ENCODE results near the gene RIT2.
"Not testable (repeated sequence)": the region's sequence is repeated elsewhere in the genome, so short reads cannot be mapped to it uniquely, and the experiment has no call there.

Gene RIT2

GRCh38 chr18:42824178-42824577 lies 291.3 kb downstream of the RIT2 start:
- DNase-seq = no peak

- no peak for DNase-seq
Observed at GRCh38 chr18:42822711-42823110, 292.8 kb downstream of the RIT2 start.

GRCh38 chr18:42821492-42821891 lies 294.0 kb downstream of the RIT2 start:
- DNase-seq = no peak

GRCh38 chr18:42814618-42815017 lies 300.9 kb downstream of the RIT2 start:
- DNase-seq = no peak

GRCh38 chr18:42814184-42814583 lies 301.3 kb downstream of the RIT2 start:
- DNase-seq = no peak

GRCh38 chr18:42813570-42813969 lies 301.9 kb downstream of the RIT2 start:
- DNase-seq = no peak

GRCh38 chr18:42807887-42808286 lies 307.6 kb downstream of the RIT2 start:
- DNase-seq = no peak

GRCh38 chr18:42801706-42802105 lies 313.8 kb downstream of the RIT2 start:
- no peak for DNase-seq

GRCh38 chr18:42798606-42799170 lies 316.8 kb downstream of the RIT2 start:
- no peak for DNase-seq

- not testable (repeated sequence) for DNase-seq
Observed at GRCh38 chr18:42795213-42795789, 320.2 kb downstream of the RIT2 start.

- no peak for DNase-seq
Observed at GRCh38 chr18:42792731-42793130, 322.8 kb downstream of the RIT2 start.

GRCh38 chr18:42784632-42785031 lies 330.9 kb downstream of the RIT2 start:
- no peak for DNase-seq

- DNase-seq = no peak
Observed at GRCh38 chr18:42782929-42783328, 332.6 kb downstream of the RIT2 start.

- DNase-seq = no peak
Observed at GRCh38 chr18:42781298-42781815, 334.1 kb downstream of the RIT2 start.

GRCh38 chr18:42780171-42780570 lies 335.3 kb downstream of the RIT2 start:
- DNase-seq = no peak

- DNase-seq = no peak
Observed at GRCh38 chr18:42778445-42779042, 336.9 kb downstream of the RIT2 start.

GRCh38 chr18:42778024-42778423 lies 337.5 kb downstream of the RIT2 start:
- DNase-seq = no peak

GRCh38 chr18:42773870-42774269 lies 341.6 kb downstream of the RIT2 start:
- no peak for DNase-seq

- no peak for DNase-seq
Observed at GRCh38 chr18:42771936-42772335, 343.5 kb downstream of the RIT2 start.

GRCh38 chr18:42765302-42765701 lies 350.2 kb downstream of the RIT2 start:
- DNase-seq = no peak

- DNase-seq = no peak
Observed at GRCh38 chr18:42760290-42760689, 355.2 kb downstream of the RIT2 start.

- no peak for DNase-seq
Observed at GRCh38 chr18:42758852-42759251, 356.6 kb downstream of the RIT2 start.

- no peak for DNase-seq
Observed at GRCh38 chr18:42756214-42756613, 359.3 kb downstream of the RIT2 start.

- DNase-seq = no peak
Observed at GRCh38 chr18:42752916-42753315, 362.6 kb downstream of the RIT2 start.

GRCh38 chr18:42746794-42747193 lies 368.7 kb downstream of the RIT2 start:
- no peak for DNase-seq
